Erythroblast (primary cell): ENCODE data around the gene SACS.

Experiments
- GATA1 ChIP-seq: IDR thresholded peaks from 2 replicates; pipeline ENCODE4 v1.6.1; 2011; ENCODE audit warnings: low read depth, mild to moderate bottlenecking, control low read depth, low read length, moderate library complexity
- POLR2A ChIP-seq: IDR thresholded peaks from 2 replicates; pipeline ENCODE4 v1.6.1; 2011; ENCODE audit warnings: mild to moderate bottlenecking, low read length

DNA sequence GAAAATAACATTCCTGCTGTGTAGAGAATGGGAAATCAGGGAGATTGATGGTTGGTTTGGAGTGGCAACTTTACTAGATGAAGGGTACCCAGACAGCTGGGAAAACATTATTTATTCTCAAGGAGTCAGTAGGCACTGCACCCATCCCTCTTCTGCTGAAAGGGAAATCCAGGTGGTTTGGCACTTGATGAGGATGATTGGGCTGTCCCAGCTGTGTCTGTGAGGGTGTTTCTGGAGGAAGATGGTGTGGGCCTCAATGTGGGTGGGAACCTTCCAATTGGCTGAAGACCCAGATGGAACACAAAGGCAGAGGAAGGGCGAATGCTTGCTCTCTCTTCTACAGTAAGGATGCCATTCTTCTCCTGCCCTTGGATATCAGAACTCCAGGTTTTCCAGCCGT lies 10.4 kb upstream of the SACS start:
- TF ChIP-seq POLR2A, result no peak
- no peak for TF ChIP-seq GATA1
